Measurements from ENCODE around the gene PKP2.

The PKP2 gene

DNA sequence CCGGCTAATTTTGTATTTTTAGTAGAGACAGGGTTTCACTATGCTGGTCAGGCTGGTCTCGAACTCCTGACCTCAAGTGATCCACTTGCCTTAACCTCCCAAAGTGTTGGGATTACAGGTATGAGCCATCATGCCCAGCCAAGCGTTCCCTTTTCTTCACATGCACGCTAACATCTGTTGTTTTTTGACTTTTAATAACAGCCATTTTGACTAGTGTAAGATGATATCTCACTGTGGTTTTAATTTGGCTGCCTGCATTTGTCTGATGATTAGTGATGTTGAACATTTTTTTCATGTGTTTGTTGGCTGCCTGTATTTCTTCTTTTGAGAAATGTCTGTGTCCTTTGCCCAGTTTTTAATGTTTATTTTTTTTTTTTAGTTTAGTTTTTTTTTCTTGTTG lies 130.7 kb downstream of the PKP2 start:
- TF ChIP-seq Cebpa-rat (IDR thresholded peaks at IDR 0.05), result no peak
- H3K9ac ChIP-seq, result no peak overlapping the region
- no peak overlapping the region for H3K27ac ChIP-seq
- no peaks in the 10 kb centered on the region for H3K36me3 ChIP-seq
- no peaks in the 10 kb centered on the region for H3K27me3 ChIP-seq
- no peaks in the 10 kb centered on the region for H3K9me3 ChIP-seq
- no peak overlapping the region for H3K4me3 ChIP-seq
- H3K4me1 ChIP-seq, result peaks cover 8% of the 10 kb centered on the region; the same call in 1 of the 2 replicates
- H3K4me2 ChIP-seq, result no peak overlapping the region
- no peaks in the 10 kb centered on the region for H4K20me1 ChIP-seq

DNA sequence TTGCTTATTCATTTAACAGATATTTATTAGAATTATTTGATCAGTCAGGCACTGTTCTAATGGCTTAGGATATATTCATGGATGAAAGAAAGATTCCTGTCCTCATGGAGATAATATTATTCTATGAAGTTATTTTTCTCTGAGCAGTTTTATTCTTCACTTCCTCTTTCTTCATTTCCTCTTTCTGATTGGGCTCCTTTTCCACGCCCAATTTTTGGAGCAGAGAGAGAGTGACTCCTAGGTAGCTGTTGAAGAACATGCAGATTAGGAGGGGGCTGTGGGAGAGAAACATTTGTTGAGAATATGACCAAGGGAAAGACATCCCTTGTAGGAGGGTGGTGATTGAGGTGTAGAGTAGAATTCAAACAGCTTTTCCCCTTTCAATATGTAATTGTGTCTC lies 134.9 kb downstream of the PKP2 start:
- H4K20me1 ChIP-seq, result no peaks in the 10 kb centered on the region
- H3K27me3 ChIP-seq, result no peaks in the 10 kb centered on the region
- no peak overlapping the region for H3K27ac ChIP-seq
- peaks cover 9% of the 10 kb centered on the region; the same call in 1 of the 2 replicates for H3K4me1 ChIP-seq
- no peak overlapping the region for H3K9ac ChIP-seq
- no peak for TF ChIP-seq Cebpa-rat (IDR thresholded peaks at IDR 0.05)
- H3K9me3 ChIP-seq, result no peaks in the 10 kb centered on the region
- peak overlapping the region; percentile 24 for H3K4me2 ChIP-seq
- H3K36me3 ChIP-seq, result no peaks in the 10 kb centered on the region
- no peak overlapping the region for H3K4me3 ChIP-seq

DNA sequence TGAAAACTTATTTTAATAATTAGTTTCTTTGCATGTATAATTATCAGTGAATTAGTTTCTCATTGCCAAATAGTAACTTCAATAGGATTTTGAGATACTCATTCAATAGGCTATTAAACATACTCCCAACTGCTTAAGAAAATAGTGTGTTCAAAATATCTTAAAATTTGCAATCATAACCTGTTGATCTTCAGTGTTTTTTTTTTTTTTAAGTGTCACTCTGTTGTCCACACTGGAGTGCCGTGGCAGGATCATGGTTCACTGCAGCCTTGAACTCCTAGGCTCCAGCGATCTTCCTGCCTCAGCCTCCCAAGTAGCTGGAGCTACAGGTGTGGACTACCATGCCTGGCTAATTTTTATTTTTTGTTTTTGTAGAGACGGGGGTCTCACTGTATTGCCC lies 139.4 kb downstream of the PKP2 start:
- no peaks in the 10 kb centered on the region for H3K9me3 ChIP-seq
- H3K36me3 ChIP-seq, result peaks cover 13% of the 10 kb centered on the region
- H3K4me1 ChIP-seq, result peaks cover 30% of the 10 kb centered on the region
- no peak overlapping the region for H3K4me2 ChIP-seq
- no peak for TF ChIP-seq Cebpa-rat (IDR thresholded peaks at IDR 0.05)
- no peak overlapping the region for H3K4me3 ChIP-seq
- no peak overlapping the region for H3K27ac ChIP-seq
- peak overlapping the region; percentile 44 for H3K9ac ChIP-seq
- no peaks in the 10 kb centered on the region for H3K27me3 ChIP-seq
- no peaks in the 10 kb centered on the region; the same call in 1 of the 2 replicates for H4K20me1 ChIP-seq

DNA sequence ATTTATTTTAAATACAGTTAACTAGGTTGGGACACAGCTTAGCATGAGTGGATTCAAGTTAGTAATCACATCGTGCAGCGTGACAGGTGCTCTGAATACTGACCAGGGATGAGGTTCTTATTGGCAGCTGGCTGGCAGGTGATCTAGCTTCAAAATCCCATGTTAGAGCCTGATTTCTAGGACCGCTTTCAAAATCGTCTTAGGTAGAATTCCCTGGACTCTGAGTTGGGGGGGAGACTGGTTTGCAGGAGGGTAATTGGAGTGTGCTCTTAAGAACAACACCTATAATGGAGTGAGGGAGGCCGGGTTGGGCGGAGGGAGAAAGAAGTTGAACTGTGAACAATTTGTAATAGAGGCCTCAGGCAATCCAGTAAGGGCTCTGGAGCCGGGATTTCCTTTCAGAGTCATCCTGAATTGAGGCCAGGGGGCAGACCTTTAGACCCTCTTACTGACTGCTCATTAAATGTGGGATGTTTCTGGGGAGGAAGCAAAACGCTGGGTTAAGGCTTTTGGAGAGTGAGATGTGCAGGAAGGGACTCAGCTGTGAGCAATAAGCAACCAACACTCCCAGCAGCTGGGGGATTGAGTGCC lies 140.0 kb downstream of the PKP2 start:
- Histone ChIP-seq H3K4me3 (peak overlapping the region; percentile 97), H3K27ac (no peak overlapping the region), H3K9ac (no peak overlapping the region), H3K36me3 (peaks cover 19% of the 10 kb centered on the region), H3K4me1 (peaks cover 26% of the 10 kb centered on the region), H3K4me2 (peak overlapping the region; percentile 90), H3K27me3 (no peaks in the 10 kb centered on the region), H4K20me1 (peaks cover 3% of the 10 kb centered on the region; the same call in 1 of the 2 replicates), H3K9me3 (no peaks in the 10 kb centered on the region)
- no peak for TF ChIP-seq Cebpa-rat (IDR thresholded peaks at IDR 0.05)

DNA sequence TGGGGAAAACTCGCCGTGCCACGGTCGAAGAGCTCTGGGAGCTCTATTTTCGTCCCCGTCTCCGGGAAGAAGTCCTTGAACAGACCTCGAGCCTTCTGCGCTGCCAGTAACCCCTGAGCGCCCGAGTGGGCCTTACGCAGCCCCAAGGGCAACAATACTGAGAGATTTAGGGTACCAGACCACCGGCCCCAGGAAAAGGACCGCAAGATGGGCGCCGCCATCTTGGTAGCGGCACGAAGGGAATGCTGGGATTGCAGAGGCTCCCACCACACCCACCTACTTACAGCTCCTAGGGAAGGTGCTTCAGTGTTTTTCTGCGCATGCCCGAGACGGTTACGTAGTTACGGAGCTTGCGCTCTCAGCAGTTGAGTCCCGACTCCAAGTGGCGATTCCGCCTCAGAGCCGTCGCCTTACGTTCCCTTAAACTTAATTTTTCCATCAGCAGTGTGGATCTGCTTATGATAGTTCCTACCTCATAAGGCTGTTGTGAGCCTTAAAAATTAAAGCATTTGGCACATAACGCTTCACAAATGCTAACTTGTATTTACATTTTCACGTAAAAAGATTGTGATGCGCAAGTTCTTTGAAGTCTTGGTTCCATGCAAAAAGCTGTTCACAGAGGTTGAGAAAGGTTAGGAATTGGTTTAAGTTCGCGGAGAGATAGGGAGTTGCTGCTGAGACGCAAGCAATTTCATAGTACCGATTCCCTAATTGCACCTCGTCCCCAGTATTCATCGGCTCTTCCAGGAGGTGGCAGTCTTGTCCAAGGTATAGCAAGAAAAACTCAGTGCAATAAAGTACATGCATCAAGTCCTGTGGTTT lies 140.7 kb downstream of the PKP2 start, which contains the start of gene YARS2:
YARS2 (minus strand) TSS at position 244 of the 822 bp plus-strand sequence; CDS start at position 221, 23 bp downstream.
- Histone ChIP-seq H4K20me1 (peaks cover 9% of the 10 kb centered on the region; the same call in 1 of the 2 replicates), H3K9ac (peak within 1 kb of the TSS; percentile 96), H3K4me2 (peak within 1 kb of the TSS; percentile 90), H3K4me3 (peak within 1 kb of the TSS; percentile 97), H3K9me3 (no peaks in the 10 kb centered on the region), H3K4me1 (peaks cover 22% of the 10 kb centered on the region), H3K27ac (peak within 1 kb of the TSS; percentile 96), H3K27me3 (no peaks in the 10 kb centered on the region), H3K36me3 (peaks cover 26% of the 10 kb centered on the region)
- TF ChIP-seq Cebpa-rat (IDR thresholded peaks at IDR 0.05), result no peak

DNA sequence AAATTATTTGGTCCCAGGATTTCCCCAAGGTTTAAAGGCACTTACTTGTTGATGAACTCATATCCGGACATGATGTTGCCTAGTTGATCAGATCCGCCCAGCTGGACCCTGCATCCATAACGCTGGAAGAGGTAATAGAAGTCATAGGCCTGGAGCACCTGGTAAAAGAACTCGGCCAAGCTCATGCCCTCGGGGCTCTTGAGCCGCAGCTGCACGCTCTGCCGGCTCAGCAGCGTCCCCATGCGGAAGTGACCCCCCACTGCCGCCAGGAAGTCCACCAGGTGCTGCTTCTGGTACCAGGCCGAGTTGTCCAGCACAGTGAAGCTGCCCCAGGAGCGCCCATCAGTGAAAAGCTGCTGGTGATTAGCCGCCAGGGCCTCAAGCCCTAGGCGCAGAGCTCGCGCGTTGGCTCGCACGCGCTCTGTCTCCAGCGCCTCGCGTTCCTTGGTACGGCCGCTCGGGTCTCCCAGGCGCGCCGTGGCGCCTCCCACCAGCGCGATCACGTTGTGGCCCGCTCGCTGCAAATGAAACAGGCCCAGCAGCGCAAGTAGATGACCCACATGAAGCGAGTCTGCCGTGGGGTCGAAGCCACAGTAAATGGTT lies 141.4 kb downstream of the PKP2 start:
- no peak for TF ChIP-seq Cebpa-rat (IDR thresholded peaks at IDR 0.05)
- Histone ChIP-seq H3K27ac (peak overlapping the region; percentile 96), H3K9me3 (no peaks in the 10 kb centered on the region), H3K4me1 (peaks cover 22% of the 10 kb centered on the region), H3K4me3 (peak overlapping the region; percentile 97), H3K27me3 (no peaks in the 10 kb centered on the region), H3K36me3 (peaks cover 33% of the 10 kb centered on the region), H3K4me2 (peak overlapping the region; percentile 90), H4K20me1 (peaks cover 9% of the 10 kb centered on the region; the same call in 1 of the 2 replicates), H3K9ac (peak overlapping the region; percentile 96)

DNA sequence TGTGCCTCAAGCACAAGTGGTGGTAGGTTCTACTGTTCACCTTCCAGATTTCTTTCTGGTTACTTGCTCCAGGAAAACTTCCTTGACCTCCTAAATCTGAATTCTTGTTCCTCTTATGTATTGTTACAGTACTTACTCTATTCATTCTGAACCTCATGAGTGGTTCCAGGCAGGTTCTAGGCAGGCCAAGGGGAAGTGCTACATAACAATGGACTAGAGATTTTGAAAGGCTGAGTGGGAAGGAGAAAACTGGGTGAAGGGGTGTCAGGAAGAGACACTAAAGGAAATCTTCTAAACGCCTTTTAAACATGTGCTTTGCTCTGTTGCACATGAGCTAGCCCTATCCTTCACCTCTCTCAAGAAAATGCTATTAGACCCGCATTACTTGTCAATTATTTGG lies 142.5 kb downstream of the PKP2 start:
- peak overlapping the region; percentile 90 for H3K4me2 ChIP-seq
- peak overlapping the region; percentile 96 for H3K9ac ChIP-seq
- TF ChIP-seq Cebpa-rat (IDR thresholded peaks at IDR 0.05), result no peak
- H3K4me3 ChIP-seq, result peak overlapping the region; percentile 97
- peaks cover 44% of the 10 kb centered on the region for H3K36me3 ChIP-seq
- peaks cover 9% of the 10 kb centered on the region; the same call in 1 of the 2 replicates for H4K20me1 ChIP-seq
- H3K27ac ChIP-seq, result peak overlapping the region; percentile 96
- no peaks in the 10 kb centered on the region for H3K27me3 ChIP-seq
- H3K9me3 ChIP-seq, result no peaks in the 10 kb centered on the region
- peaks cover 22% of the 10 kb centered on the region for H3K4me1 ChIP-seq

DNA sequence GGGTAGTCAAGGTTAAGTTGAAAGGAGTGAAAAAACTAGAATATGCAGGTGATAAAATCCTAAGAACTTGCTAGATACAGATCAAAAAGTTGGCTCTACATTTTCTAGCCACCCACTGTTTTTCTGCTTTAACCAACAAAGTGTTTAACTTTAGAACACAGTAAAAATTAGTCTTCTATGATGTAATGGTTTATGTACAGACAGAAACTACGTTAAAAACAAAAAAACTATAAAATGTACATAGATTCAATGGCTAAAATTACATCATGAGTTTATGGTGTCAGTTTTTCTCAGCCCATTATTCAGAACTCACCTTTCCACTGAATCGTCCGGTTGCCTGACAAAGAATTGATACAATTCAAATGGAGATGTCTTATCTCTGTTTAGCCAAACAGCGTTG lies 143.0 kb downstream of the PKP2 start:
- H3K4me3 ChIP-seq, result peak overlapping the region; percentile 97
- H3K27ac ChIP-seq, result peak overlapping the region; percentile 96; the same call in 1 of the 2 replicates

DNA sequence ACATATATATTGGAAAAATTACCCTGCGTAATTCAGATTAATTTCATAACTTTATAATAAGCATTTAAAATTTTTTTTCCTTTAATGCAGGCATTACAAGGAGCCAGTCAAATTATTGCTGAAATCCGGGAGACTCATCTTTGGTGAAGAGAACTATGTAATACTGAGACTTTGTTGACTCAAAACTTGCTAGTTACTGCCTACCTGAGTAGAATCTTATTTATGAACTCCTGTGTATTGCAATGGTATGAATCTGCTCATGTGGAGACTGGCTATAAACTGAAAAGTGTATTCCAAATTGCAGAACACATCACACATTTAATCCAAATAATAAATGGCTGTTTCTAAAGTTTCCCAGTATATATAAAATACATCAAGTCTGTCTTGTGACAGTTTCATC lies 153.3 kb downstream of the PKP2 start:
- Histone ChIP-seq H3K27ac (no peak overlapping the region), H3K27me3 (no peaks in the 10 kb centered on the region), H3K9ac (no peak overlapping the region), H3K36me3 (peaks cover 95% of the 10 kb centered on the region), H3K4me3 (no peak overlapping the region), H3K9me3 (no peaks in the 10 kb centered on the region), H4K20me1 (peaks cover 62% of the 10 kb centered on the region), H3K4me1 (no peaks in the 10 kb centered on the region), H3K4me2 (no peak overlapping the region)
- no peak for TF ChIP-seq Cebpa-rat (IDR thresholded peaks at IDR 0.05)

More for the DNA sequence above, 143.0 kb downstream of the PKP2 start:
- H4K20me1 ChIP-seq, result peaks cover 14% of the 10 kb centered on the region; the same call in 1 of the 2 replicates
- H3K27me3 ChIP-seq, result no peaks in the 10 kb centered on the region
- peak overlapping the region; percentile 96 for H3K9ac ChIP-seq
- peaks cover 22% of the 10 kb centered on the region for H3K4me1 ChIP-seq
- peak overlapping the region; percentile 90 for H3K4me2 ChIP-seq
- H3K36me3 ChIP-seq, result peaks cover 49% of the 10 kb centered on the region
- no peak for TF ChIP-seq Cebpa-rat (IDR thresholded peaks at IDR 0.05)
- no peaks in the 10 kb centered on the region for H3K9me3 ChIP-seq

All from BLaER1 (cell line).